Measurements from ENCODE around the gene CLEC2D. TPM values are rescaled to one million over a fixed set of nuclear protein-coding genes. Genes with fewer than 3 reads are reported as not detected.
"Not testable (repeated sequence)": the region's sequence is repeated elsewhere in the genome, so short reads cannot be mapped to it uniquely, and the experiment has no call there.

CLEC2D gene
- total RNA-seq, 2 experiments from 2014 or later = 277 to 282 TPM

GRCh38 chr12:9729082-9729481 lies 59.6 kb downstream of the CLEC2D start:
- H3K4me1 Mint-ChIP-seq (ENCODE audit: low read depth) = peaks cover 42% of the 10 kb centered on the region
- no peak overlapping the region for H3K27ac Mint-ChIP-seq
- ChIA-PET POLR2A (interaction anchor here (1.2 to 1.5 kb wide), 2 partner anchors 21 to 55 kb away, joined by 5 to 8 read pairs; no protein-coding TSS in a partner anchor), CTCF (interaction anchor here (4.9 kb wide), 1 partner anchor 21 kb away, joined by 43 read pairs; no protein-coding TSS in a partner anchor)
- no peaks in the 10 kb centered on the region for H3K27me3 Mint-ChIP-seq (ENCODE audit: low read depth)
- no peak overlapping the region for H3K4me3 Mint-ChIP-seq
- H3K36me3 Mint-ChIP-seq (ENCODE audit: low read depth) = peaks cover 17% of the 10 kb centered on the region
- no peak for DNase-seq
- peaks cover 12% of the 10 kb centered on the region for H3K9me3 Mint-ChIP-seq (ENCODE audit: insufficient read depth)
- ATAC-seq = no peak

- H3K36me3 Mint-ChIP-seq (ENCODE audit: low read depth) = peaks cover 13% of the 10 kb centered on the region
- H3K4me1 Mint-ChIP-seq (ENCODE audit: low read depth) = peaks cover 42% of the 10 kb centered on the region
- no peaks in the 10 kb centered on the region for H3K27me3 Mint-ChIP-seq (ENCODE audit: low read depth)
- POLR2A ChIA-PET = interaction anchor here (0.6 to 2.0 kb wide), 6 partner anchors 10 to 82 kb away, joined by 4 to 8 read pairs (median 5); partner anchors contain the start of gene CD69
- no peak for ATAC-seq
- no peak overlapping the region for H3K4me3 Mint-ChIP-seq
- H3K9me3 Mint-ChIP-seq (ENCODE audit: insufficient read depth) = peaks cover 15% of the 10 kb centered on the region
- CTCF ChIA-PET = interaction anchor here (0.9 to 4.9 kb wide), 6 partner anchors 9 to 262 kb away, joined by 3 to 43 read pairs (median 4); no protein-coding TSS in a partner anchor
- DNase-seq = no peak
- H3K27ac Mint-ChIP-seq = no peak overlapping the region
These were observed 60.5 kb downstream of the CLEC2D start for GRCh38 chr12:9730011-9730410.

DNA sequence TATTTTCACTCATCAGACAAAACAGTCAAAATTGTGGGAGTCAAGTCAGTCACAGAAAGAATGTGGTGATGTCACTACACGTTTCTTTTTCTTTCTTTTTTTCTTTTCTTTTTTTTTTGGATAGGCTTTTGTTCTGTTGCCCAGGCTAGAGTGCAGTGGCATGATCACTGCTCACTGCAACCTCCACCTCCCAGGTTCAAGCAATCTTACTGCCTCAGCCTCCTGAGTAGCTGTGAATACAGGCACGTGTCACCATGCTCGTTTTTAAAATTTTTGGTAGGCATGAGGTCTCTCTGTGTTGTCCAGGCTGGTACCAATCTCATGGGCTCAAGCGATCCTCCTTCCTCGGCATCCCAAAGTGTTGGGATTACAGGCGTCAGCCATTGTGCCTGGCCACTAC lies 61.1 kb downstream of the CLEC2D start:
- no peak overlapping the region for H3K27ac Mint-ChIP-seq
- no peaks in the 10 kb centered on the region for H3K27me3 Mint-ChIP-seq (ENCODE audit: low read depth)
- H3K4me1 Mint-ChIP-seq (ENCODE audit: low read depth) = peaks cover 42% of the 10 kb centered on the region
- DNase-seq (no peak), ATAC-seq (no peak)
- H3K4me3 Mint-ChIP-seq = no peak overlapping the region
- POLR2A ChIA-PET = interaction anchor here (0.9 to 2.0 kb wide), 4 partner anchors 10 to 57 kb away, joined by 3 to 8 read pairs (median 6); partner anchors contain the start of gene CD69
- H3K36me3 Mint-ChIP-seq (ENCODE audit: low read depth) = peaks cover 13% of the 10 kb centered on the region
- peaks cover 16% of the 10 kb centered on the region for H3K9me3 Mint-ChIP-seq (ENCODE audit: insufficient read depth)
- CTCF ChIA-PET = interaction anchor here (0.9 to 4.9 kb wide), 6 partner anchors 8 to 262 kb away, joined by 3 to 43 read pairs (median 6); no protein-coding TSS in a partner anchor

DNA sequence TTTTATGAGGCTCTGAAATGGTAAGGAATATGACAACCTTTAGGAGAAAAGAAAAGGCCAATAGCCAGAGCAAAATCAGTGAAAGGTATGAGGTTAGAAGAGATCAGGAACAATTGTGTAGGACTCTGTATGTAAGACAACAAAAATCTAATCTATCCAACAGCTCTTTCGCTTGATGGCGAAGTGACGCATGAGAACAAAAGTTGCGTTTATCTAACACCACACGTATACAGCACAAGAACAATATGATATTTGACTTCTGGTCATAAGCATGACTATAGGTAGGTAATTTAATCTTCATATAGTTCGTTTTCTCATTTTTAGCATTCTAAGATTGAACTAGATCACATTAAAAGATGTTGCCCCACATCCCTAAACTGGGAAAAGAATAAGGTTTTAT lies 61.9 kb downstream of the CLEC2D start:
- Mint-ChIP-seq H3K9me3 (ENCODE audit: insufficient read depth) (peaks cover 18% of the 10 kb centered on the region), H3K36me3 (ENCODE audit: low read depth) (peaks cover 17% of the 10 kb centered on the region), H3K27ac (peak overlapping the region; percentile 34), H3K27me3 (ENCODE audit: low read depth) (no peaks in the 10 kb centered on the region), H3K4me3 (peak overlapping the region; percentile 76), H3K4me1 (ENCODE audit: low read depth) (peaks cover 45% of the 10 kb centered on the region)
- POLR2A ChIA-PET = interaction anchor here (0.5 to 2.1 kb wide), 6 partner anchors 9 to 83 kb away, joined by 3 to 8 read pairs (median 4); partner anchors contain the start of genes CD69 and CLEC2D
- ATAC-seq (no peak), DNase-seq (no peak)
- CTCF ChIA-PET = interaction anchor here (0.6 to 4.9 kb wide), 4 partner anchors 11 to 359 kb away, joined by 3 to 43 read pairs (median 7); no protein-coding TSS in a partner anchor

GRCh38 chr12:9731797-9732196 lies 62.3 kb downstream of the CLEC2D start:
- ATAC-seq (peak; percentile 70), DNase-seq (no peak)
- CTCF ChIA-PET = interaction anchor here (0.6 to 4.9 kb wide), 4 partner anchors 11 to 98 kb away, joined by 3 to 43 read pairs (median 7); no protein-coding TSS in a partner anchor
- Mint-ChIP-seq H3K27ac (peak overlapping the region; percentile 34), H3K9me3 (ENCODE audit: insufficient read depth) (peaks cover 18% of the 10 kb centered on the region), H3K27me3 (ENCODE audit: low read depth) (no peaks in the 10 kb centered on the region), H3K36me3 (ENCODE audit: low read depth) (peaks cover 20% of the 10 kb centered on the region), H3K4me1 (ENCODE audit: low read depth) (peaks cover 49% of the 10 kb centered on the region), H3K4me3 (peak overlapping the region; percentile 76)
- POLR2A ChIA-PET = interaction anchor here (0.5 to 2.1 kb wide), 4 partner anchors 29 to 84 kb away, joined by 3 to 7 read pairs (median 4); partner anchors contain the start of genes CD69 and CLEC2D

DNA sequence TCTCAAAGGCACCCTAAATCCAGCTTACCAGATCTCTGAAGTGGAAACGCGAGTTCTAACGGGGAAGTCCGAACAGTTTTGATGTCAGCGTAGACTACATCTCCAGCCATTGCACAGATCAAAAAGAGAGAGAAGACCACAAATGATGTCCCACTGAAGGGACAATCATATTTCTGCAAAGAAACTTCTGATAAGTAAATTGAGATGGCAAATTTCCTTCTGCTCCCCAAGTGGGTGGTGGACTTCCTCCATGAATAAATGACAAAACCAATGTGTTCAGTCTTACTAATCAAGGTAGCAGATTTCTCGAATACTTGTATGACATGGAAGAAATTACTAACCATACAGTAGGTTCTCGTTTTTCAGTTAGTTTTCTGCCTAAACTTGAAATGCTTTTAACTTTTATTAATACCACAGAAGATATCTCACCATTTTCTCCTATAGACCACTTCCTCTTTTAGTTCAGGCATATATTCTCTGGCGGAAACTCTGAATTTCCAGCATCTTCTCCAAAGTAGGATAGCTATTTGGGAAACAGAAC lies 63.5 kb downstream of the CLEC2D start, which contains the start of gene CLECL1:
Gene CLECL1 (minus strand): TSS at position 177 of the 541 bp plus-strand sequence.
- H3K9me3 Mint-ChIP-seq (ENCODE audit: insufficient read depth) = peaks cover 18% of the 10 kb centered on the region
- ChIA-PET CTCF (interaction anchor here (1.5 to 4.9 kb wide), 4 partner anchors 10 to 25 kb away, joined by 4 to 43 read pairs (median 7); no protein-coding TSS in a partner anchor), POLR2A (interaction anchor here (1.1 to 2.1 kb wide), 3 partner anchors 26 to 85 kb away, joined by 3 to 7 read pairs (median 5); no protein-coding TSS in a partner anchor)
- peaks cover 57% of the 10 kb centered on the region for H3K4me1 Mint-ChIP-seq (ENCODE audit: low read depth)
- H3K27ac Mint-ChIP-seq = peak within 1 kb of the TSS; percentile 78
- ATAC-seq = peak; percentile 10
- H3K36me3 Mint-ChIP-seq (ENCODE audit: low read depth) = peaks cover 24% of the 10 kb centered on the region
- no peak for DNase-seq
- H3K4me3 Mint-ChIP-seq = peak within 1 kb of the TSS; percentile 76
- H3K27me3 Mint-ChIP-seq (ENCODE audit: low read depth) = no peaks in the 10 kb centered on the region

DNA sequence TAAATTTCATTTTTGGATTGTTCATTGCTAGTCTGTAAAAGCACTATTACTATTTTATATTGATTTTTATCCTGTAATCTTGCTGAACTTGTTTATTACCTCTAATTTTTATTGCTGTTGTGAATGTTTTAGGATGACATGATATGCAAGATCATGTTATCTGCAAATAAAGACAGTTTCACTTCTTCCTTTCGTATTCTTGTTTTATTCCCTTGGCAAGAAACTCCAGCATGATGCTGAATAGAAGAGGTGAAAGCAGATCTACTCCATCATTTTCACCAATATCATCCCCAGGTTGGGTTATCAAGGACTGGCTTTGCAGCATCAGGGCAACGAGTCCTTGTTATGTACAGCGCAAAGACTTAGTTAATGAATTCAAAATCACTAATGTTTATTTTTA lies 66.1 kb downstream of the CLEC2D start:
- ChIA-PET CTCF (no interaction called here), POLR2A (no interaction called here)
- no peaks in the 10 kb centered on the region for H3K27me3 Mint-ChIP-seq (ENCODE audit: low read depth)
- H3K27ac Mint-ChIP-seq = no peak overlapping the region
- peaks cover 39% of the 10 kb centered on the region for H3K36me3 Mint-ChIP-seq (ENCODE audit: low read depth)
- ATAC-seq (no peak), DNase-seq (no peak)
- peaks cover 66% of the 10 kb centered on the region for H3K4me1 Mint-ChIP-seq (ENCODE audit: low read depth)
- peaks cover 26% of the 10 kb centered on the region for H3K9me3 Mint-ChIP-seq (ENCODE audit: insufficient read depth)
- H3K4me3 Mint-ChIP-seq = no peak overlapping the region

- CTCF ChIA-PET = interaction anchor here (1.6 to 1.7 kb wide), 2 partner anchors 29 to 61 kb away, joined by 3 to 4 read pairs; no protein-coding TSS in a partner anchor
These were observed 67.6 kb downstream of the CLEC2D start for GRCh38 chr12:9736936-9737705.

DNA sequence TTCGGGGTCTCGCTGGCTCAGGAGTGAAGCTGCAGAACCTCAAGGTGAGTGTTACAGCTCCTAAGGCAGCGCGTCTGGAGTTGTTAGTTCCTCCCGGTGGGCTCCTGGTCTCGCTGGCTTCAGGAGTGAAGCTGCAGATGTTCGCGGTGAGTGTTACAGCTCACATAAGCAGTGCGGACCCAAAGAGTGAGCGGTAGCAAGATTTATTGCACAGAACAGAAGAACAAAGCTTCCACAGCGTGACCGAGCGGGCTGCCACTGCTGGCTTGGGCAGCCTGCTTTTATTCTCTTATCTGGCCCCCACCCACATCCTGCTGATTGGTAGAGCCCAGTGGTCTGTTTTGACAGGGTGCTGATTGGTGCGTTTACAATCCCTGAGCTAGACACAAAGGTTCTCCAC lies 69.4 kb downstream of the CLEC2D start:
- H3K27me3 Mint-ChIP-seq (ENCODE audit: low read depth); ATAC-seq; DNase-seq: not testable (repeated sequence)
- H3K27ac Mint-ChIP-seq = peak overlapping the region; percentile 85
- ChIA-PET POLR2A (interaction anchor here (0.7 to 1.2 kb wide), 3 partner anchors 13 to 69 kb away, joined by 3 to 5 read pairs (median 4); partner anchors contain the start of gene CLEC2D), CTCF (interaction anchor here (1.1 to 4.6 kb wide), 3 partner anchors 9 to 59 kb away, joined by 3 to 45 read pairs (median 5); no protein-coding TSS in a partner anchor)
- H3K36me3 Mint-ChIP-seq (ENCODE audit: low read depth) = peaks cover 34% of the 10 kb centered on the region
- H3K4me3 Mint-ChIP-seq = peak overlapping the region; percentile 36
- H3K9me3 Mint-ChIP-seq (ENCODE audit: insufficient read depth) = peaks cover 19% of the 10 kb centered on the region
- H3K4me1 Mint-ChIP-seq (ENCODE audit: low read depth) = peaks cover 65% of the 10 kb centered on the region

More at GRCh38 chr12:9736936-9737705, 67.6 kb downstream of the CLEC2D start:
- Mint-ChIP-seq H3K9me3 (ENCODE audit: insufficient read depth) (peaks cover 27% of the 10 kb centered on the region), H3K27ac (peak overlapping the region; percentile 85), H3K4me3 (peak overlapping the region; percentile 53), H3K4me1 (ENCODE audit: low read depth) (peaks cover 62% of the 10 kb centered on the region), H3K36me3 (ENCODE audit: low read depth) (peaks cover 41% of the 10 kb centered on the region), H3K27me3 (ENCODE audit: low read depth) (no peaks in the 10 kb centered on the region)
- POLR2A ChIA-PET = interaction anchor here (1.0 to 1.4 kb wide), 3 partner anchors 21 to 90 kb away, joined by 3 to 4 read pairs (median 3); partner anchors contain the start of gene CLEC2D
- ATAC-seq (peak; percentile 13), DNase-seq (no peak)

DNA sequence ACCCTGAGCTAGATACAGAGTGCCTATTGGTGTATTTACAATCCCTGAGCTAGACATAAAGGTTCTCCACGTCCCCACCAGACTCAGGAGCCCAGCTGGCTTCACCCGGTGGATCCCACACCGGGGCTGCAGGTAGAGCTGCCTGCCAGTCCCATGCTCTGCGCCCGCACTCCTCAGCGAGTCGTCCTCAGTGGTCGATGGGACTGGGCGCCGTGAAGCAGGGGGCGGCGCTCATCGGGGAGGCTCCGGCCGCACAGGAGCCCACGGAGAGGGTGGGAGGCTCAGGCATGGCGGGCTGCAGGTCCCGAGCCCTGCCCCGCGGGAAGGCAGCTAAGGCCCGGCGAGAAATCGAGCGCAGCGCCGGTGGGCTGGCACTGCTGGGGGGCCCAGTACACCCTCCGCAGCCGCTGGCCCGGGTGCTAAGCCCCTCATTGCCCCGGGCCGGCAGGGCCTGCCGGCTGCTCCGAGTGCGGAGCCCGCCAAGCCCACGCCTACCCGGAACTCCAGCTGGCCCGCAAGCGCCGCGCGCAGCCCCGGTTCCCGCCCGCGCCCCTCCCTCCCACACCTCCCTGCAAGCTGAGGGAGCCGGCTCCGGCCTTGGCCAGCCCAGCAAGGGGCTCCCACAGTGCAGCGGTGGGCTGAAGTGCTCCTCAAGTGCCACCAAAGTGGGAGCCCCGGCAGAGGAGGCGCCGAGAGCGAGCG lies 70.0 kb downstream of the CLEC2D start:
- peaks cover 34% of the 10 kb centered on the region for H3K36me3 Mint-ChIP-seq (ENCODE audit: low read depth)
- H3K27ac Mint-ChIP-seq; DNase-seq; ATAC-seq; H3K27me3 Mint-ChIP-seq (ENCODE audit: low read depth): not testable (repeated sequence)
- H3K9me3 Mint-ChIP-seq (ENCODE audit: insufficient read depth) = peaks cover 15% of the 10 kb centered on the region
- CTCF ChIA-PET = interaction anchor here (1.1 to 5.9 kb wide), 3 partner anchors 9 to 60 kb away, joined by 5 to 110 read pairs (median 45); no protein-coding TSS in a partner anchor
- peak overlapping the region; percentile 62 for H3K4me3 Mint-ChIP-seq
- peaks cover 68% of the 10 kb centered on the region for H3K4me1 Mint-ChIP-seq (ENCODE audit: low read depth)
- POLR2A ChIA-PET = interaction anchor here (0.9 to 1.8 kb wide), 5 partner anchors 9 to 91 kb away, joined by 3 to 8 read pairs (median 4); partner anchors contain the start of gene CLEC2D
